WTC11 (cell line): ENCODE measurements around the gene STK33. TPM values are rescaled to one million over a fixed set of nuclear protein-coding genes. Genes with fewer than 3 reads are reported as not detected.

Source experiments
- ATAC-seq: fragments of 200-7000 bp; cut with Tn5 transposase; 2 replicates; pipeline ENCODE4 v1.10.0; 2021; ENCODE audit warnings: mild to moderate bottlenecking, moderate library complexity
- CTCF ChIA-PET: fragments of 300-600 bp; sonication (Branson Sonifier 250); formaldehyde crosslinking; loops from one replicate; lab custom pipeline; 2021; ENCODE audit warnings: antibody characterized with exemption; lab: Charles Lee
- POLR2A ChIA-PET: fragments of 350-600 bp; sonication (Branson Sonifier 250); formaldehyde crosslinking; loops from one replicate; lab custom pipeline; 2021; ENCODE audit warnings: antibody characterized with exemption; lab: Charles Lee
- DNase-seq: peaks from one replicate; pipeline ENCODE4 v3.0.0; 2021; ENCODE audit warnings: low spot score
- H3K27ac Mint-ChIP-seq: 2 replicates; pipeline ENCODE4 v1.8.0; 2021; ENCODE audit warnings: mixed read lengths
- H3K27me3 Mint-ChIP-seq: 2 replicates; pipeline ENCODE4 v1.8.0; 2021; ENCODE audit warnings: low read depth, mild to moderate bottlenecking, moderate library complexity, mixed read lengths
- H3K36me3 Mint-ChIP-seq: 2 replicates; pipeline ENCODE4 v1.8.0; 2021; ENCODE audit warnings: mixed read lengths
- H3K4me1 Mint-ChIP-seq: 2 replicates; pipeline ENCODE4 v1.8.0; 2022; ENCODE audit warnings: mixed read lengths
- H3K4me3 Mint-ChIP-seq: 2 replicates; pipeline ENCODE4 v1.8.0; 2021; ENCODE audit warnings: mild to moderate bottlenecking, moderate library complexity, mixed read lengths
- H3K9me3 Mint-ChIP-seq: 2 replicates; pipeline ENCODE4 v1.8.0; 2021; ENCODE audit warnings: mixed read lengths
- ATF2 ChIP-seq: sonication (generic); formaldehyde crosslinking; IDR thresholded peaks from 2 replicates; pipeline ENCODE4 v1.8.1; 2022; ENCODE audit warnings: low read depth, missing genetic modification reagents, borderline replicate concordance
- CREB1 ChIP-seq: sonication (generic); formaldehyde crosslinking; IDR thresholded peaks from 2 replicates; pipeline ENCODE4 v1.8.0; 2023; ENCODE audit warnings: mild to moderate bottlenecking, missing genetic modification reagents
- CTCF ChIP-seq: fragments of 200-600 bp; IDR thresholded peaks from 2 replicates; pipeline ENCODE4 v1.8.0; 2022; ENCODE audit warnings: antibody characterized with exemption
- FOXP4 ChIP-seq: sonication (generic); formaldehyde crosslinking; IDR thresholded peaks from 2 replicates; pipeline ENCODE4 v1.8.0; 2022; ENCODE audit warnings: mild to moderate bottlenecking, missing genetic modification reagents
- TP53 ChIP-seq: sonication (generic); formaldehyde crosslinking; IDR thresholded peaks from 2 replicates; pipeline ENCODE4 v1.8.1; 2023; ENCODE audit warnings: mild to moderate bottlenecking, missing genetic modification reagents
- USF1 ChIP-seq: sonication (generic); formaldehyde crosslinking; IDR thresholded peaks from 2 replicates; pipeline ENCODE4 v1.8.0; 2022; ENCODE audit warnings: mild to moderate bottlenecking, missing genetic modification reagents
- ZBTB21 ChIP-seq: sonication (generic); formaldehyde crosslinking; IDR thresholded peaks from 2 replicates; pipeline ENCODE4 v1.8.1; 2023; ENCODE audit warnings: mild to moderate bottlenecking, missing genetic modification reagents, borderline replicate concordance
- ZNF121 ChIP-seq: sonication (generic); formaldehyde crosslinking; IDR thresholded peaks from 2 replicates; pipeline ENCODE4 v1.8.0; 2023; ENCODE audit warnings: missing genetic modification reagents
- total RNA-seq: library from RNA; stranded (reverse); gene quantifications from 3 replicates; pipeline ENCODE4 v1.2.3, GENCODE V29; 2021
- TF ChIP-seq, protein P1 (sequence below): sonication (generic); formaldehyde crosslinking; IDR thresholded peaks from 2 replicates; pipeline ENCODE4 v1.8.0; 2023; ENCODE audit warnings: mild to moderate bottlenecking, missing genetic modification reagents
- TF ChIP-seq, protein P2 (sequence below): sonication (generic); formaldehyde crosslinking; IDR thresholded peaks from 2 replicates; pipeline ENCODE4 v1.8.1; 2023; ENCODE audit warnings: mild to moderate bottlenecking, missing genetic modification reagents

Gene STK33
- total RNA-seq, 1 experiment from 2014 or later: 13.3 TPM

DNA sequence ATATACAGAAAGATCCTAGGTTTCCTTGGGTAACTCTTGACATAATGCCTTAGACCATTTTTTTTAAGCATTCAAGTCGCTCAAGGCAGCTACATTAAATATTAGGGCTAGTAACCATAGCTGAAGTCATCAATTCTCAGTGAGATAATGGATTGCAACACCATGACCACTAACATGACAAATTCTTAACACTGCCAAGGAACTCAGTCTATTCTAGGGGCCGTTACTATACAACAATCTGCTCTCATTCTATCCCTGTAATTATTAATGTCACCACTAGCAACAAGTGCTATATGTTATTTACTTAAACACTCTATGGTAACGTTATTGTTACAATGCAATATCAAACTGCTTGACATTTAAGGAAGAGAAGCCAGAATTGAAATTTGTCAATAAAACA lies 3.2 kb upstream of the STK33 start (continued):
- TF ChIP-seq FOXP4 (CRISPR knock-in tag): no peak

DNA sequence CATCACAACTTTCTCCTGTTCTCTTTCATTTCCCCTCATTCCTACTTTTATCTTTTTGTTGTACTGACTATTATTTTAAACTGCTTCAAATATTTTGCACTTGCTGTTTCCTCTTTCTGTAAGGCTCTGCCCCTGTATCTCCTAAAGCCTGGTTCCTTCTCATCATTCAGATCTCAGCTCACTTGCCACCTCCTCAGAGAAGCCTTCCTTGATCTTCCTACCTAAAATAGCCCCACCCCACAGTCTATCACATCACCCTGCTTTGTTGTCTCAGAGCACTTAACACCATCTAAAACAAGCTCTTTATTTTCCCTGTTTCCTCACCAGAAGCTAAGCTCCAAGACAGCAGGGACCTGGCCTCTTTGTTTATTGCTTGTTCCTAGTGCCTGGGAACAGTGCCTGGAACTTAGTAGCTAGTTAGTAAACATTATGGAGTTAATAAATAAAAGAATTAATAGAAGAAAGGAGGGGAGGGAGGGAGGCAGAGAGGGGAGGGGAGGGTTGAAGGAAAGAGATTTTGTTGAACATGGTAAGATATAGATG lies 2.5 kb upstream of the STK33 start:
- no peak overlapping the region for H3K4me3 Mint-ChIP-seq
- no peak overlapping the region for H3K27ac Mint-ChIP-seq

DNA sequence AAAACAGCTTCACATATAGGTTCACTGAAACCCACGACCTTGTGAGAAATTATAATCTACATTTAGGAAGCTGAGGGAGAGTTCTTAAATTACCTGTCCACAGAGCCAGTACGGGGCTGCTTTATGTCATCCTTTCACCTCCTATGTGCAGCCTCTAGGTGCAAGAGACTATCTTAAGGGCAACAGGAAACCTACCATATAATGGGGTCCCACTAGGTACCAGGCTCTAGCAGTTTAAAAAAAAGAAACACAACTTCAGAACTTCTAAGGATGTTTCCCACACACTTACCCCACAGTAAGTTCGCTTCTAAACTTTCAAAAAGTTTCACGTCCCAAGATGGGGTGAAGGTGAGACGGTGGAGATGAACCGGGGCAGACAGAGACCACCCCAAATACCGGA lies 573 bp downstream of the STK33 start:
- Mint-ChIP-seq H3K27ac (no peak overlapping the region), H3K36me3 (no peaks in the 10 kb centered on the region), H3K27me3 (no peaks in the 10 kb centered on the region; the same call in 1 of the 2 replicates), H3K9me3 (peaks cover 7% of the 10 kb centered on the region), H3K4me3 (peak overlapping the region; percentile 81), H3K4me1 (peaks cover 21% of the 10 kb centered on the region)
- DNase-seq (no peak), ATAC-seq (peak; percentile 30)
- TF ChIP-seq TP53 (CRISPR knock-in tag): 0 out of 2 replicates have a peak, but pooled peaks have one; percentile 6
- TF ChIP-seq, protein P1, sequence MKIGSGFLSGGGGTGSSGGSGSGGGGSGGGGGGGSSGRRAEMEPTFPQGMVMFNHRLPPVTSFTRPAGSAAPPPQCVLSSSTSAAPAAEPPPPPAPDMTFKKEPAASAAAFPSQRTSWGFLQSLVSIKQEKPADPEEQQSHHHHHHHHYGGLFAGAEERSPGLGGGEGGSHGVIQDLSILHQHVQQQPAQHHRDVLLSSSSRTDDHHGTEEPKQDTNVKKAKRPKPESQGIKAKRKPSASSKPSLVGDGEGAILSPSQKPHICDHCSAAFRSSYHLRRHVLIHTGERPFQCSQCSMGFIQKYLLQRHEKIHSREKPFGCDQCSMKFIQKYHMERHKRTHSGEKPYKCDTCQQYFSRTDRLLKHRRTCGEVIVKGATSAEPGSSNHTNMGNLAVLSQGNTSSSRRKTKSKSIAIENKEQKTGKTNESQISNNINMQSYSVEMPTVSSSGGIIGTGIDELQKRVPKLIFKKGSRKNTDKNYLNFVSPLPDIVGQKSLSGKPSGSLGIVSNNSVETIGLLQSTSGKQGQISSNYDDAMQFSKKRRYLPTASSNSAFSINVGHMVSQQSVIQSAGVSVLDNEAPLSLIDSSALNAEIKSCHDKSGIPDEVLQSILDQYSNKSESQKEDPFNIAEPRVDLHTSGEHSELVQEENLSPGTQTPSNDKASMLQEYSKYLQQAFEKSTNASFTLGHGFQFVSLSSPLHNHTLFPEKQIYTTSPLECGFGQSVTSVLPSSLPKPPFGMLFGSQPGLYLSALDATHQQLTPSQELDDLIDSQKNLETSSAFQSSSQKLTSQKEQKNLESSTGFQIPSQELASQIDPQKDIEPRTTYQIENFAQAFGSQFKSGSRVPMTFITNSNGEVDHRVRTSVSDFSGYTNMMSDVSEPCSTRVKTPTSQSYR (CRISPR knock-in tag): no peak
- ChIA-PET POLR2A (no interaction called here), CTCF (interaction anchor here (1.2 kb wide), 1 partner anchor 96 kb away, joined by 3 read pairs; no protein-coding TSS in a partner anchor)

More for the DNA sequence above, 2.5 kb upstream of the STK33 start:
- Mint-ChIP-seq H3K4me1 (peaks cover 21% of the 10 kb centered on the region), H3K27me3 (no peaks in the 10 kb centered on the region; the same call in 1 of the 2 replicates), H3K36me3 (no peaks in the 10 kb centered on the region), H3K9me3 (no peaks in the 10 kb centered on the region)
- POLR2A ChIA-PET: no interaction called here
- ATAC-seq: no peak
- CTCF ChIA-PET: interaction anchor here (0.6 kb wide), 1 partner anchor 8 kb away, joined by 4 read pairs; no protein-coding TSS in a partner anchor
- TF ChIP-seq CTCF: no peak
- TF ChIP-seq, protein P2, sequence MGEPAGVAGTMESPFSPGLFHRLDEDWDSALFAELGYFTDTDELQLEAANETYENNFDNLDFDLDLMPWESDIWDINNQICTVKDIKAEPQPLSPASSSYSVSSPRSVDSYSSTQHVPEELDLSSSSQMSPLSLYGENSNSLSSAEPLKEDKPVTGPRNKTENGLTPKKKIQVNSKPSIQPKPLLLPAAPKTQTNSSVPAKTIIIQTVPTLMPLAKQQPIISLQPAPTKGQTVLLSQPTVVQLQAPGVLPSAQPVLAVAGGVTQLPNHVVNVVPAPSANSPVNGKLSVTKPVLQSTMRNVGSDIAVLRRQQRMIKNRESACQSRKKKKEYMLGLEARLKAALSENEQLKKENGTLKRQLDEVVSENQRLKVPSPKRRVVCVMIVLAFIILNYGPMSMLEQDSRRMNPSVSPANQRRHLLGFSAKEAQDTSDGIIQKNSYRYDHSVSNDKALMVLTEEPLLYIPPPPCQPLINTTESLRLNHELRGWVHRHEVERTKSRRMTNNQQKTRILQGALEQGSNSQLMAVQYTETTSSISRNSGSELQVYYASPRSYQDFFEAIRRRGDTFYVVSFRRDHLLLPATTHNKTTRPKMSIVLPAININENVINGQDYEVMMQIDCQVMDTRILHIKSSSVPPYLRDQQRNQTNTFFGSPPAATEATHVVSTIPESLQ (CRISPR knock-in tag): no peak
- TF ChIP-seq ZBTB21 (CRISPR knock-in tag): no peak
- no peak for TF ChIP-seq CREB1 (CRISPR knock-in tag)
- no peak for TF ChIP-seq USF1 (CRISPR knock-in tag)
- no peak for TF ChIP-seq ZNF121
- no peak for TF ChIP-seq ATF2
- DNase-seq: no peak
